GM19099 (cell line): ENCODE data around the gene GLRA3.

Experiments
- POLR2A ChIP-seq: IDR thresholded peaks from 3 replicates; pipeline ENCODE4 v1.6.1; 2011; ENCODE audit warnings: low read depth; ENCODE audit not compliant: insufficient read length; ENCODE audit errors: extremely low read depth

GLRA3 gene

DNA sequence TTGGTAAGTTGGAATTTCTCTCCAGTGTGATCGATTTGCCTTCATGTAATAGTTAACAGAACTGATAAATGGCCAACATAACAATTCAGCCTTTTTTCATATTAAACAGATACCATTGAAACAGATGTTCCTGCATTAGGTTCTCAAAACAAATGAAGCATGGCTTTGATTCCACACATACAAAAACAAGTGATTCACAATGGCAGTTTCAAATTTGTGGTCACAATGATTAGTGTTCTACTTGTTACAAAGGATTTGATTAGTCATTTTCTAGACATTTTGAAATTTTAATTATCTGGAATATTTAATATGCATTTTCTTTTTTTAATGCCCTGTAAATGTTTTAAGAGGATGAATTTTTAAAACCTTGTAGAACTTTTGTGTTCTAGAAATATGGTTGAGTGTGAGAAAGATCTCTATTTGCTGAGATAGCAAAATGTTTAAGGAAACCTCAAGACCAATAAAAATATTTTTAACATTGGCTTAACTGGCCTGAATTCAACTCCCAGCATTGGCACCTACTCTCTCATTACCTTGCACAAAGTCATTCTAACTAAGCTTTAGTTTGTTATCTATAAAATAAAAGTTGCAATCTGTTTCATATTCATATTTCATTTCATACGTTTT is 18.9 kb upstream of the GLRA3 start:
- no peak for TF ChIP-seq POLR2A

DNA sequence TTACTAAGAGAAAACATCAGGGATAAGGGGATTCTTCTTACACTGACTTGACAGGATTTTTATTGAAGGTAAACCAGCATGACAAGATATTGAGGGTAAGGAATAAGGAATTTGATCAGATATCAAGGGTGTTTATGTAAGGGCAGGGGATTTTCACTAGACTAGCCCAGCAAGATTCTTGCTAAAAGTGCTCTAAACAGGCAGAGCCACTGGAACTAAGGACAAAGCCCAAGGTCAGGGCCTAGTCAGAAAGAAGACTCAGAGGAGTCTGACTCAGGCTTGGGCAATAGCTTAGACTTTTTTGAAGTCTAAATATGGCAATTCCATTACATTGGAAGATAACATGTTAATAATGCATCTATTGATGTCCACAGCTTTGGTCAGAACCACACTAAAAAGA is 6.5 kb upstream of the GLRA3 start:
- no peak for TF ChIP-seq POLR2A

DNA sequence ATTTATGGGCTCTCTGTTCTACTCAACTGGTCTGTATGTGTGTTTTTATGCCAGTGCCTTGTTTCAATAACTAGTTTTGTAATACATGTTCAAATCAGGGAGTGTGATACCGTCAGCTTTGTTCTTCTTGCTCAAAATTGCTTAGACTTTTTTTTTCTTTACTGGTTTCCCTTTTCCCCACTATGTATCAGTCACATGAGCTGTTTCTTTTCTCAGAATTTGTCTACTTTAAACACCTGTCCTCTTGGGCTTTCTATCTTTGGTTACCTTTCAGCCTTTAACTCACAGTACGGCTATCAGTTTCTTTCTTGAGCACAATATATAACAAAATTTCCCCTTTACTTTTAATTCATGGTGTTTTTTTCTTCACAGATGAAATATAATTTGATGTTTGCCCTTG is 5.4 kb upstream of the GLRA3 start:
- TF ChIP-seq POLR2A = no peak

DNA sequence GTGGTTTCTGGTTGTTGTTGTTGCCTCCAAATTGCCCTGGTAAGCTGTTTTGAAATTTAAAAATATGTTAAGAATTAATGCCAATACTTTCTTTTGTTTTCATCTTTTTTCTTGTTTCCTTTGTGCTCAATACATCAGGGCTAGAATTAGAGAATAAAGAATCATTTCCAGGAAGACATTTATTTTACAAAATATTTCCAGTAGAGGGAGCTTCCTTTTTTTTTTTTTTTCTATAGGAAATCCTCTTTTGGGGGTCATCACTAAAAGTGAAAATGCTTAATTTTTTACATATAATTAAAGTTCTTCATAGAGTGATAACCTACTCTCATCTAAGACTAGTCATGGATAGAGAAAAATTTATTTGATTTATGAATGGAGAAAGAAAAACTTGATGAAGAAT is 2.4 kb downstream of the GLRA3 start:
- no peak for TF ChIP-seq POLR2A

DNA sequence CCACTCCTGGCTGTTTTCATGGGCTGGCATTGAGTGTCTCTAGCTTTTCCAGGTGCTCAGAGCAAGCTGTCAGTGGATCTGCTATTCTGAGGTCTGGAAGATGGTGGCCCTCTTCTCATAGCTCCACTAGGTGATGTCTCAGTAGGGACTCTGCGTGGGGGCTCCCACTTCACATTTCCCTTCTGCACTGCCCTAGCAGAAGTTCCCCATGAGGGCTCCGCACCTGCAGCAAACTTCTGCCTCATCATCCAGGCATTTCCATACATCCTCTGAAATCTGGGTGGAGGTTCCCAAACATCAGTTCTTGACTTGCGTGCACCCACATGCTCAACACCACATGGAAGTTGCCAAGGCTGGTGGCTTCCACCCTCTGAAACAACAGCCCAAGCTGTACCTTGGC is 13.8 kb downstream of the GLRA3 start:
- TF ChIP-seq POLR2A = no peak

DNA sequence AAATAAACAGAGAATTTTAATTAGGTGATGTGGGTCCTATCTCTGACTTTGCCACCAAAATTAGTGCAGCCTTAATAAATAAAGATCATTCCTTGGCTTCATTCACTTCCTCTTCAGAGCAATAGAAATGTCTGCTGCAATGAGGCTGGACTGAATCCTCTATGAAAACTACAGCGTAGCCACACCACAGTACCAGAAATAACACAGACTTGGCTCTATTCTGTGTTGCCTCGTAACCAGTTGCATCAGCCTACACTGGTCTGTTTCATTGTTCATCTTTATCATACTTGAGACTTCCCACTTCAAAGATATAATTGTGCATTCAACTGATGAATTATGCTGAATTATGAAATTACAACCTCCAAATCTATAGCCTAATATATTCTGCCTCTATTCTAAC is 15.8 kb downstream of the GLRA3 start:
- no peak for TF ChIP-seq POLR2A

DNA sequence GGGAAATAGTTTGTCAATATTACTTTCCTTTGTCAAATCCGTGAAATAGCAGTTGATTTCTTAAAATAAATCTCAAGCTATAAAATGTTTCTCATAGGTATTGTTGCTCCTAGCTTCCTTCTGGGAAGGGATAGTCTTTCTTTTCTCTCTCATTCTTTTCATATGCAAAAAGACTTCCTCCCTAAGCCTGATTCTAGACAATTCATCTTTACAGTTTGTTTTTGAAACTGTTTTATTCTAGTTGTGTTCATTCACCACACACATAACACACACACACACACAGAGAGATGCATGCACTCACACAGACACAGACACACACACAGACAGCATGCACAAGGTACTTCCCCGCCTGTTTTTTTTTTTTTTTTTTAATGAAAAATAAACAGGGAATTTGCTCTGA is 18.2 kb downstream of the GLRA3 start:
- no peak for TF ChIP-seq POLR2A

DNA sequence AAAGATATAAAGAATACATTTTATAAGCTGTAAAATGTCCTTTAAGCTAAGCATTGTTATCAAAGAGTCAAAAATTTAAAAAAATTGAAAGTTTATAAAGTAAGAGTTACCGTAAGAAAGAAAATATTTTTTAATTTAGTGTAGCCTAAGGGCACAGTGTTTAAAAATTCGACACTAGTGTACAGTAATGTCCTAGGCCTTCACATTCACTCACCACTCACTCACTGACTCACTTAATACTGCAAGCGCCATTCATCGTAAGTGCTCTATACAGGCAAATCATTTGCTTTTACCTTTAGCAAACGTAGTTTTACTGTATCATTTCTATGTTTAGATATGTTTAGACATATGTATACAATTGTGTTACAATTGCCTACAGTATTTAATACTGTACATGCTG is 20.2 kb downstream of the GLRA3 start:
- TF ChIP-seq POLR2A = no peak

DNA sequence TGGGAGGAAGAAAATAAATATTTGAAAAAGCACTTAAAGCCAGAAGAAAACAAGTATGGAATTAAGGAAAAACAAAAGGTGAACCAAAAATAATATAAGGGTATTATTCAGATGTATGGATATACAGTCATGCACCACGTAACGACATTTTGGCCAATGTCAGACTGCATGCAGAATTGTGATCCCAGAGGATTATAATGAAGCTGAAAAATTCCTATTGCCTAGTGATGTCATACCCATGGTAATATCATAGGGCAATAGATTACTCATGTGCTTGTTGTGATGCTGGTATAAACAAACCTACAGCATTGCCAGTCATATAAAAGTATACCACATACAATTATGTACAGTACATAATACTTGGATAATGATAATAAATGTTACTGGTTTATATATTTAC is 20.9 kb downstream of the GLRA3 start:
- TF ChIP-seq POLR2A = no peak

DNA sequence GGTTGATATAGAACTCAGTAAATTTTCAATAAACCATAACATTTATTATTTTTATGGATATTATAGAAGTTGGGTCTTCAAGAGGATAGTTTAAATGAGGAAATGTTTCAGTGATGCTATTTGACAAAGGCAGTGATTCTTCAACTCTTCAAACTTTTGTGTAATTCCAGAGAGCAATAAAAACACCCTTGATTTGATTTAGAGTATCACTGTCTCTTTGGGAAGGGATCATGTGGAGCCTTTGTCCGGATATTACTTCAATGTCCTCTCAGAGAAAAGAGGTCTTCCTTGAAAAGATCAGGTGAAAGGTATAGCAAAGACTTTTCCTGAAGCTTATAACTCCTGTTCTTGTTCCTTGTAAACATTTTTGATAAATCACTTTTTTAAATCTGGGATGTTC is 23.3 kb downstream of the GLRA3 start:
- no peak for TF ChIP-seq POLR2A

DNA sequence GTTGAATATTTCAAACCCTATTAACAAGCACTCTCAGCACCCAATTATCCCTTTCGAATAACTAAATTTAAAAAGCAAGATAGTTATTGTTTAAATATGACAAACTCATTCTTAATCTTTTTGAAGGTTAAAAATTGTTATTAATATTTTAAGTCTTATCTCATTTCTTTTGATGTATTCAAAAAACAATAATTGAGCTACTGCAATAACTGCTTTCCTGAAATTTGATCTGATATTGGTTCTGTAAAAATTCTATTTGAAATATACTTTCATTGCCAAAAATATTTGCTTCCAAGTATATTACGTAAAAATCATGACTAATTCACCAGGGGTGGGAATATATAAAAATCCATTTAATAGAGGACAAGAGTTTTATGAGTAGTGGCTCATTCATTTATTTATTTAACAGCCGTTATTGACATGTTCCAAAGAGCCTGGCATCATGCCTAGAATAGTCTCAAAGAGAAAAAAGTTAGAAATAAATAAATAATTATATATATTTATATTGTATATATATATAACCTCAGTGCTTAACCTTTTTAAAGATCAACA is 34.4 kb downstream of the GLRA3 start:
- no peak for TF ChIP-seq POLR2A

DNA sequence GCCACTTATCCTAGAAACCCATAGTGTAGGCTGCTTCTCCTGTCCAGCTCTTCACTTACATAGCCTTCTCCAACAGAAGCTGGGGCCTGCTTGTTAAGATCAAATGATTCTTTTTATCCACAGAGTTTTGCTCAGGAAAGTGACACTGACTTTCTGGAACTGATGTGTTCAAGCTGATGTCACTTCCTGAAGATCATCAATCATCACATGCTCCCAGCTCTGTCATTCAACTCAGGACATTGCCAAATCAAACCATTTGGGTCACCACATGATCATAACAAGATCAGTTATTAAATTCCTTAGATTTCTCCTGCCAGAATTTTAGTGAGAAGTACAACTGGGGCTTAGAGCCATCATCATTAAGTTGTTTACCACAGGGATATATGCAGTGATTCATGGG is 39.4 kb downstream of the GLRA3 start:
- TF ChIP-seq POLR2A = no peak

DNA sequence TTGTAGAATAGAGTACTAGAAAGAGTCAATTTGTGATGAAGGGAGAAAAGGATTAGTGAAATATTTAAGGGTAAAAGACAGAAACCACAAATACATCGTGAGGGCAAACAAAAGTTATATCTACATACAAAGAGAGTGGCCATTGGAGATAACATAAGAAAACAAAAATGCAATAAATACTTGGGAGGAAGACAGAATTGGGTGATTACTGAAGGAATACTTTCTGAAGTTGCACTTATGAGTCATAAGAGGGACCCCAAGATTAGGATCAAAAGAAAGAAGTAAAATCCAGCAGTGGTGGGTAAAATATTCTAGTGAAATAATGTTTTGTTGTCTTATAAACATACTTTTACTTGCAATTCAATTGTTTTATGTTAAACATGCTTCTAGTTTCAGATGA is 53.7 kb downstream of the GLRA3 start:
- TF ChIP-seq POLR2A = no peak

DNA sequence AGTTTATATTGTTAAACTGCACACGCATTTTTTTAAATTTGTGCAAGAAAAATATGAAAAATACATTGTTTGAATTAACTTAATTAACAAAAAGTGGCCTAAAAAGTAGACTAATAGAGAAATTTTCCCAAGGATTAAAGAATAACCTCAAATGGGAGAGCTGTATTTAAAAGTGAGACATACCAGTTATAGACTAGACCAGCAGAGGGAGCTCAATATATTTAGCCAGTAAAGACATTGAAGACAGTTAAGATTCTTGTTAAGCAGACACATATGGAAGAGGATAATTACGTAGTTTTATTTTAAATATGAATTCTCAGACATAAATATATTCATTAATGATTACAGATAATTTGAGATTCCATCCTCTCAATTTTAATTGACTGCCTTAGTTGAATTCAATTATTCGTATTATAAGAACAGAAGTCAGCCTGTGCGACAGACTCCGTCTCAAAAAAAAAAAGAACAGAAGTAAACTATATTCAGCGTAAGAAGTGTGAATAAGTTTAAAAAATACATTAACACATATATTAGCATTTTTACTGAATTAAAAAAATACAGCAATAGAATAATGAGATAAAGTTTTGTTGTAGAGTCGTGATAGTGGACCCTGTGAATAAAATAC is 64.8 kb downstream of the GLRA3 start:
- no peak for TF ChIP-seq POLR2A

DNA sequence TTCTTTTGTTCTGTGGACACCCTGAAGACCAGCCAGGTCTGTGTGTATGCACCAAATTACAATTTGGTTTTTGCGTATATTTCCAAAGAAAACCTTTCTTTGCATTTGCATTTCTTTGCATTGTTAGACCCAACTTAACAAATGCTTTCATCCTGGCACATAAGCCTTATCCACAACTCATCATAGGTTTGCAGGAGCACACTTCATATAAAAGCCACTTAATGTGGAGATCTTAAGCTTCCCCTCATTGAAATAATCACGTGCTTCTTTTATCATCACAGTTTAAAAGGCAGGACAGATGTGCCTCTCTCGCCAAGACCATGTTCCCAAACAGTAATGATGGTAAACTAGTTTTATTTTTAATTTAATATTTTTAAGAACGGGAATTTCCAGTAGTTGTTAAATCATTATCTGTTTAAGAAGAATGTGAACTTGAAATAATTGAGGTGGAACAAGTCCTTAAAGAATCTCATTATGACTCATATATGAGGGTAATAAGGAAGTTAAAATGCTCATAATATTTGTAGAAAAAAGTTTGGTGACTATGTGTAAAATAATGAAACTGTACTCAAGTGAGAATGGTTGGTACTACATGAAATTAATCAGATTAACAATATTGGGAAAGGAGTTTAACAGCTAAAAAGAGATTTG is 65.5 kb downstream of the GLRA3 start:
- TF ChIP-seq POLR2A = no peak

DNA sequence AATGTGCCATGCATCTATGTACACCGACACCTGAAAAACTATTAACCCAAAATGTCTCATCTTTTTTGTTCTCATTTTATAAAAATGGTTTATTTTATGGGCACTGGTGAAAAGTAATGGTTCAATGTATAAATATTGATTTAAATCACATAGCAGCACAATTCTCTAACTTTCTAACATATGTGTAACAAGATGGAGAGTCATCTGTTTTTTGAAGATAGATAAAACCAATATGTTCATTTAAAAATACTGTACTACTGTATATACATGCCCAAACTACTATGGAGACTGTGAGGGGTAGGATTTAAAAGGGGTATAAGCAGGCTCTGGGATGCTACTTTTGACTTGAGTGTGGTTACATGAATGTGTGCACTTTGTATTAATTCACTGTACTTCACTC is 67.6 kb downstream of the GLRA3 start:
- no peak for TF ChIP-seq POLR2A
